OCI-LY1 (cell line): Measurements from ENCODE around the gene CDH23.

ENCODE experiments used
- CTCF ChIP-seq: fragments of 200-600 bp; sonication (generic), shearing (Covaris generic); IDR thresholded peaks from 2 replicates; pipeline ENCODE4 v1.5.1; 2017; ENCODE audit warnings: mild to moderate bottlenecking, antibody characterized with exemption, low read length, moderate library complexity, mixed read lengths
- EZH2 ChIP-seq: fragments of 200-600 bp; sonication (generic), shearing (Covaris generic); IDR thresholded peaks from 2 replicates; pipeline ENCODE4 v1.8.0; 2017; ENCODE audit warnings: borderline replicate concordance, mixed run types, mild to moderate bottlenecking, antibody characterized with exemption, low read length, moderate library complexity, mixed read lengths

- TF ChIP-seq CTCF (no peak), EZH2 (no peak)
These were observed 425.4 kb downstream of the CDH23 start for GRCh38 chr10:71821909-71822763.
